Neural crest cell (in vitro differentiated cells): Measurements from ENCODE around the gene CASK. TPM values are rescaled to one million over a fixed set of nuclear protein-coding genes. Genes with fewer than 3 reads are reported as not detected.

Experiments
- DNase-seq: peaks from one replicate; pipeline ENCODE4 v3.0.0; 2021; ENCODE audit warnings: low read depth, mixed read lengths, low spot score
- H3K27ac Mint-ChIP-seq: one replicate; pipeline ENCODE4 v1.8.0; 2021; ENCODE audit warnings: mild to moderate bottlenecking, mixed read lengths; ENCODE audit not compliant: unreplicated experiment
- H3K27me3 Mint-ChIP-seq: 2 replicates; pipeline ENCODE4 v1.8.0; 2021; ENCODE audit warnings: low read depth, mild to moderate bottlenecking, mixed read lengths
- H3K36me3 Mint-ChIP-seq: 2 replicates; pipeline ENCODE4 v1.8.0; 2021; ENCODE audit warnings: low read depth, mild to moderate bottlenecking, mixed read lengths
- H3K4me1 Mint-ChIP-seq: 2 replicates; pipeline ENCODE4 v1.8.0; 2021; ENCODE audit warnings: mixed read lengths
- H3K4me3 Mint-ChIP-seq: one replicate; pipeline ENCODE4 v1.8.0; 2021; ENCODE audit warnings: mild to moderate bottlenecking, mixed read lengths
- H3K9me3 Mint-ChIP-seq: 2 replicates; pipeline ENCODE4 v1.8.0; 2021; ENCODE audit warnings: mixed read lengths
- total RNA-seq: library from RNA; stranded (reverse); gene quantifications from 2 replicates; pipeline ENCODE4 v1.2.1, GENCODE V29; 2021
- TF ChIP-seq, protein P1 (sequence below): fragments of 200-600 bp; sonication (generic); conservative IDR thresholded peaks from 2 replicates; pipeline ENCODE4 v1.5.0; 2021; ENCODE audit warnings: antibody characterized with exemption, mild to moderate bottlenecking

The CASK gene
- total RNA-seq, 1 donor from 2014 or later, result 57.8 TPM

DNA sequence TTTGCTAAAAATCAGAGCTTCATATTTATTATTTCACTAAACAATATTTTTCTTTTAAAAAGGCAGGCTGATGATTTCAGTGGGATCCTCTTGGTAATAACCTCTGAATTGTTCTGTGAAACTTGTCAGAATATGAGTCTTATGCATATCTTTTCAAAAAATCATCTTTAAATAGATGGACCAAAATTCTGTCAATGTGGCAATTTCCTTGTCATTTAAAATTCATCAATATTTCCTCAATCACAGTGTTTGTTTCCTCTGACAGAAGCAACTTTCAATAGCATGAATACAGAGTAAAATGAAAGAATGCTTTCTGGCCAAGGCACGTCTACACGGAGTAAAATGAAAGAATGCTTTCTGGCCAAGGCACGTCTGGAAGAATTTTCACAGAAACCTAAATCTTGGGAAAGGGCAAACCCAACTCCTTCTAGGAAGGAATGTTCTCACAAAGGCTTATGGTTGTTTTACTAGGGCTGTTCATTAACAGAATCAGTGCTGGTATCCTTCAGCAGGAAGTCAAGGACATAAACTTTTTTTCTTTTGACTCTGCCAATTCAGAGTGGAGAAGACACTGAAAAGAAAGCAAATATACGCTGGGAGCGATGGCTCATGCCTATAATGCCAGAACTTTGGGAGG is 333.6 kb downstream of the CASK start:
- Mint-ChIP-seq H3K9me3 (no peaks in the 10 kb centered on the region), H3K4me1 (no peaks in the 10 kb centered on the region), H3K36me3 (peaks cover 2% of the 10 kb centered on the region), H3K4me3 (no peak overlapping the region), H3K27ac (no peak overlapping the region), H3K27me3 (no peaks in the 10 kb centered on the region)
- DNase-seq, result no peak
- TF ChIP-seq, protein P1, sequence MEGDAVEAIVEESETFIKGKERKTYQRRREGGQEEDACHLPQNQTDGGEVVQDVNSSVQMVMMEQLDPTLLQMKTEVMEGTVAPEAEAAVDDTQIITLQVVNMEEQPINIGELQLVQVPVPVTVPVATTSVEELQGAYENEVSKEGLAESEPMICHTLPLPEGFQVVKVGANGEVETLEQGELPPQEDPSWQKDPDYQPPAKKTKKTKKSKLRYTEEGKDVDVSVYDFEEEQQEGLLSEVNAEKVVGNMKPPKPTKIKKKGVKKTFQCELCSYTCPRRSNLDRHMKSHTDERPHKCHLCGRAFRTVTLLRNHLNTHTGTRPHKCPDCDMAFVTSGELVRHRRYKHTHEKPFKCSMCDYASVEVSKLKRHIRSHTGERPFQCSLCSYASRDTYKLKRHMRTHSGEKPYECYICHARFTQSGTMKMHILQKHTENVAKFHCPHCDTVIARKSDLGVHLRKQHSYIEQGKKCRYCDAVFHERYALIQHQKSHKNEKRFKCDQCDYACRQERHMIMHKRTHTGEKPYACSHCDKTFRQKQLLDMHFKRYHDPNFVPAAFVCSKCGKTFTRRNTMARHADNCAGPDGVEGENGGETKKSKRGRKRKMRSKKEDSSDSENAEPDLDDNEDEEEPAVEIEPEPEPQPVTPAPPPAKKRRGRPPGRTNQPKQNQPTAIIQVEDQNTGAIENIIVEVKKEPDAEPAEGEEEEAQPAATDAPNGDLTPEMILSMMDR, result no peak

DNA sequence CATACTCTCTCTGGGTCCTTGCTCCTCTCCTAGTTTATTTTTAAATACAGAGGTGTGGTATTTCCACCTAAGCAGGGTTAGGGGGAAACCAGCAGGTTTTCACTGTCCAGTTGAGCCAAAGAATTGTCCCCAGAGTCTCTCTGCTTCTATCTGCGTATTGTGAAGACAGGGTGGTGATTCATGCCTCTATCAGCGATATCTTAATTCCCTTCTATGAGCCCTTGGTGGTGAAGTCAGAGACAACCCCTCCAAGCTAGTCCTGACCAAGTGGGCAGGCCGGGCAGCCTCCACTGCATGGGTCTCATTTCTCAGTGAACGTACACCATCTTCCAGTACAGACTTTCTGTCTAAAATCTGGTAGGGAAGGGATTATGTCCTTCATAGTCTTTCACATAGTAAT is 335.1 kb downstream of the CASK start:
- Mint-ChIP-seq H3K9me3 (no peaks in the 10 kb centered on the region), H3K36me3 (peaks cover 4% of the 10 kb centered on the region), H3K4me1 (no peaks in the 10 kb centered on the region), H3K27ac (no peak overlapping the region), H3K4me3 (no peak overlapping the region), H3K27me3 (no peaks in the 10 kb centered on the region)
- TF ChIP-seq, protein P1, result no peak
- DNase-seq, result no peak

DNA sequence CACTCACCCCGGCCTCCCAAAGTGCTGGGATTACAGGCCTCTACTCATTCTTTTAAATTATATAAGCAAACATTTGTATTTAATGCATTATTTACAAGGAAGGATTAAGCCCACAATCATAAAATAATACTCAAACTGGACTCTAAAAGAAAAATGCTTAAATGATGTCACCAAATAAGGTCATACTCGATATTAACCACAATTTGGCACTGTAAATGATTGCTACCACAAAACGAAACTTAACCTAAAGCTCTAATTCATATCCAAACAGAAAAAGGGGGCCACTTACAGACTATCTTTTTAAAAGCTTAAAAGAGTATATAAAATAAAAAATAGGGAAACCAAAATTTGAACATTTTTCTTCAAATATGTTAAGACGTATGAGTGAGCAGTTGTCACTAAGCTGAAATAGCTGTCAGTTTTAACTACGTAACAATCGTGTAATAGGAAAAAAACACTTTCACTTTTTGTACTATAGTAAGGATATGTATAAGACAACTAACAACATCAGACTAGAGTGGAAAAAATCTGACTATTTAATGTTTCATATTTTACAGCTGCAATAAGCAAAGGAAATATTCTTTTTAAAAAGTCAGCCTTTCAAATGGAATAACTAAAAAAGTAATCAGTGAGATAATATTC is 342.8 kb downstream of the CASK start:
- TF ChIP-seq, protein P1, result no peak
- H3K27me3 Mint-ChIP-seq, result no peaks in the 10 kb centered on the region
- no peak overlapping the region for H3K27ac Mint-ChIP-seq
- peaks cover 19% of the 10 kb centered on the region for H3K36me3 Mint-ChIP-seq
- DNase-seq, result no peak
- H3K4me3 Mint-ChIP-seq, result no peak overlapping the region
- H3K4me1 Mint-ChIP-seq, result no peaks in the 10 kb centered on the region
- H3K9me3 Mint-ChIP-seq, result peaks cover 2% of the 10 kb centered on the region

DNA sequence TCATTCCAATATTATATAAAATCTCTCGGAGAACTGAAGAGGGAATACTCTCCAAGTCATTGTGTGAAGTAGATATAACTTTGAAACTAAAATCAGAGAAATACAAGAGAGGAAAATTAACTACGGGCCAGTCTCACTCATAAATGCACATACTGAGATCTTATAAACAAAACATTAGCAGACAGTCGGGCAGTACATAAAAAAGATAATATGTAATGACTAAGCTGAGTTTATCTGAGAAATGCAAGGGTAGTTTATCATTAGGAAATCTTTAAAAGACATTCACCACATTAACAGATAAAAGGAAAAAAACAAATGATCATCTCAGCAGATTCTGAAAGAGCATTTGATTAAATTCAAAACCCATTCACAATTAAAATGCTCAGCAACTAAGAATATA is 359.5 kb downstream of the CASK start:
- Mint-ChIP-seq H3K36me3 (peaks cover 29% of the 10 kb centered on the region), H3K4me3 (no peak overlapping the region), H3K27ac (no peak overlapping the region), H3K27me3 (no peaks in the 10 kb centered on the region), H3K4me1 (peaks cover 10% of the 10 kb centered on the region), H3K9me3 (no peaks in the 10 kb centered on the region)
- no peak for DNase-seq
- TF ChIP-seq, protein P1, result no peak

DNA sequence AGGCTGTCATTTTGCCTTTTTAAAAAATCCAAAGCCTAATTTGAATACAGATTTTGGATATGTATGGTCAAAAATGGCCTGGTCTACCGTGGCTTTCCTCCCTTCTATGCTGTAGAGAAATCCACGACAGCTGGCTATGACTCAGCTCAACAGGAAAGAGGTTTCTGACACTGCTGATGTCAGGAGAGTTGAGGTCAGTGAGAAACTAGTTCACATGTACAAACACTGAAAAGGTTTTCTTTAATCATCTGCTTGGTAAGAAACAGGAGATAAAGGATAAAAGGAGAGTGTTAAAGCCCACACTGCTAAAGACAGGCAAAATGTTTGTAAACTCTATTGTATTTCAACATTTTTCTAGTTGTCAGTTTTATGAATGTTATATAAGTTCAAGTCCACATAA is 362.3 kb downstream of the CASK start:
- DNase-seq, result no peak
- TF ChIP-seq, protein P1, result no peak
- no peak overlapping the region for H3K4me3 Mint-ChIP-seq
- no peak overlapping the region for H3K27ac Mint-ChIP-seq
- H3K36me3 Mint-ChIP-seq, result peaks cover 19% of the 10 kb centered on the region
- H3K4me1 Mint-ChIP-seq, result peaks cover 10% of the 10 kb centered on the region
- H3K27me3 Mint-ChIP-seq, result no peaks in the 10 kb centered on the region
- no peaks in the 10 kb centered on the region for H3K9me3 Mint-ChIP-seq
